T-cell (primary cell): ENCODE measurements around the gene CEP192. TPM values are rescaled to one million over a fixed set of nuclear protein-coding genes. Genes with fewer than 3 reads are reported as not detected.
"Not testable (repeated sequence)": the region's sequence is repeated elsewhere in the genome, so short reads cannot be mapped to it uniquely, and the experiment has no call there.

ENCODE experiments used
- ATAC-seq, 4 experiments: fragments of 200-7000 bp in 3 of 4; fragments of 150-1000 bp in 1 of 4; cut with Tn5 transposase; replicated peaks in 1 of 4; 1 replicate in 3 of 4; 2 replicates in 1 of 4; pipeline ENCODE4 v1.10.0; 2021; ENCODE audit warnings: moderate library complexity in 3 of 4, mild to moderate bottlenecking in 2 of 4, moderate number of reproducible peaks in 1 of 4
- CTCF ChIA-PET, 2 donors: fragments of 300-600 bp; sonication (Branson Sonifier 250); formaldehyde crosslinking; loops; one replicate each; lab custom pipeline; 2022; ENCODE audit warnings: antibody characterized with exemption in 2 of 2; lab: Charles Lee
- POLR2A ChIA-PET, 2 donors: fragments of 300-600 bp; sonication (Branson Sonifier 250); formaldehyde crosslinking; loops; one replicate each; lab custom pipeline; 2022; ENCODE audit warnings: antibody characterized with exemption in 2 of 2; lab: Charles Lee
- DNase-seq, 35 experiments: peaks; one replicate each; pipeline versions ENCODE4 v3.0.0 to v3.0.0-alpha.2; 2013 to 2023
- H3K27ac ChIP-seq: one replicate; pipeline ENCODE4 v1.5.1; 2013; ENCODE audit warnings: low read length
- H3K27me3 ChIP-seq, 2 experiments: replicated peaks in 1 of 2; 1 replicate in 1 of 2; 2 replicates in 1 of 2; pipeline versions ENCODE4 v1.6.1 to v1.7.0; 2013; ENCODE audit warnings: low read length in 1 of 2, mixed read lengths in 1 of 2; ENCODE audit not compliant: control insufficient read depth in 2 of 2, insufficient read depth in 2 of 2; ENCODE audit errors: extremely low read depth in 1 of 2
- H3K36me3 ChIP-seq, 2 donors: 1 replicate in 1 of 2; 2 replicates in 1 of 2; pipeline versions ENCODE4 v1.6.1 to v1.7.0; 2013; ENCODE audit warnings: low read length in 1 of 2; ENCODE audit not compliant: control insufficient read depth in 2 of 2, insufficient read depth in 1 of 2; ENCODE audit errors: extremely low read depth in 1 of 2
- H3K4me1 ChIP-seq, 2 experiments: 1 replicate in 1 of 2; 2 replicates in 1 of 2; pipeline versions ENCODE4 v1.6.1 to v1.7.0; 2013; ENCODE audit warnings: low read length in 2 of 2, mixed read lengths in 1 of 2; ENCODE audit not compliant: insufficient read depth in 2 of 2, control insufficient read depth in 1 of 2; ENCODE audit errors: extremely low read depth in 1 of 2
- H3K4me3 ChIP-seq, 2 donors: 1 replicate in 1 of 2; 2 replicates in 1 of 2; pipeline versions ENCODE4 v1.5.1 to v1.7.0; 2013; ENCODE audit warnings: mild to moderate bottlenecking in 2 of 2, low read length in 1 of 2, moderate library complexity in 1 of 2; ENCODE audit not compliant: control insufficient read depth in 1 of 2; ENCODE audit errors: extremely low read depth in 1 of 2
- H3K9me3 ChIP-seq: 2 replicates; pipeline ENCODE4 v1.7.0; 2013
- H3K27ac Mint-ChIP-seq, 2 donors: one replicate each; pipeline ENCODE4 v1.8.0; 2020 to 2021; ENCODE audit warnings: mild to moderate bottlenecking in 2 of 2, mixed read lengths in 2 of 2
- H3K27me3 Mint-ChIP-seq, 2 donors: one replicate each; pipeline ENCODE4 v1.8.0; 2021 to 2022; ENCODE audit warnings: mixed read lengths in 2 of 2
- H3K36me3 Mint-ChIP-seq: one replicate; pipeline ENCODE4 v1.8.0; 2021; ENCODE audit warnings: mixed read lengths
- H3K4me1 Mint-ChIP-seq, 3 donors: one replicate each; pipeline ENCODE4 v1.8.0; 2020 to 2022; ENCODE audit warnings: mixed read lengths in 3 of 3, mild to moderate bottlenecking in 1 of 3
- H3K4me3 Mint-ChIP-seq, 3 donors: one replicate each; pipeline ENCODE4 v1.8.0; 2020 to 2022; ENCODE audit warnings: mild to moderate bottlenecking in 3 of 3, mixed read lengths in 3 of 3, moderate library complexity in 3 of 3
- H3K9me3 Mint-ChIP-seq, 3 donors: one replicate each; pipeline ENCODE4 v1.8.0; 2020 to 2022; ENCODE audit warnings: mixed read lengths in 3 of 3
- WGBS: methylation state at CpG from one replicate; pipeline ENCODE4 v1.1.5; 2013; ENCODE audit warnings: missing lambda C conversion rate; ENCODE audit not compliant: insufficient coverage; 5-methylcytosine and 5-hydroxymethylcytosine counted together
- total RNA-seq, 35 experiments: library from RNA in 6 of 35; stranded (reverse) in 6 of 35; fragments of 120-200 nt in 1 of 35; gene quantifications; one replicate each; pipeline versions ENCODE4 v1.2.1 to v1.2.4 and lab custom pipeline; 2013 to 2026

Gene CEP192
- total RNA-seq, 5 donors from 2014 or later (not counting 1 experiment from before 2014, with no cell fraction given): 28.9 to 37.2 (median 32.9) TPM

- H3K27ac ChIP-seq, H3K4me3 Mint-ChIP-seq, POLR2A ChIA-PET, H3K4me1 Mint-ChIP-seq, H3K9me3 Mint-ChIP-seq, H3K9me3 ChIP-seq, H3K4me3 ChIP-seq, CTCF ChIA-PET, DNase-seq, H3K27me3 Mint-ChIP-seq, ATAC-seq, H3K4me1 ChIP-seq, H3K27me3 ChIP-seq, H3K27ac Mint-ChIP-seq: not testable (repeated sequence)
- H3K36me3 Mint-ChIP-seq: peaks cover 35% of the 10 kb centered on the region
- peaks cover 22 to 35% of the 10 kb centered on the region in 2 donors for H3K36me3 ChIP-seq
- WGBS: no CpG with 5 or more reads among the region's 34 CpGs
Observed at GRCh38 chr18:12980065-12980464, 11.1 kb upstream of the CEP192 start.

GRCh38 chr18:12989397-12990122 is 1.6 kb upstream of the CEP192 start:
- ChIA-PET POLR2A (no interaction called here), CTCF (interaction anchor here (0.5 to 0.6 kb wide), 2 partner anchors 41 to 321 kb away, joined by 3 to 6 read pairs; no protein-coding TSS in a partner anchor)
- peak overlapping the region; percentile 93 to 100 (median 94) for H3K4me3 Mint-ChIP-seq
- no peaks in the 10 kb centered on the region for H3K27me3 Mint-ChIP-seq
- ATAC-seq (no peak), DNase-seq (no peak)
- Histone ChIP-seq H3K4me3 (no peak overlapping the region), H3K9me3 (no peaks in the 10 kb centered on the region), H3K27ac (no peak overlapping the region), H3K36me3 (peaks cover 0 to 3% of the 10 kb centered on the region in 2 donors), H3K27me3 (no peaks in the 10 kb centered on the region), H3K4me1 (peaks cover 14 to 21% of the 10 kb centered on the region in 2 experiments)
- peaks cover 14 to 19% (median 16%) of the 10 kb centered on the region in 3 donors for H3K4me1 Mint-ChIP-seq
- peak overlapping the region; percentile 53 to 93 for H3K27ac Mint-ChIP-seq
- H3K36me3 Mint-ChIP-seq: peaks cover 5% of the 10 kb centered on the region
- 94% methylated on average over 6 of the region's 8 CpGs for WGBS
- H3K9me3 Mint-ChIP-seq: no peaks in the 10 kb centered on the region

- H3K4me3 ChIP-seq: peak overlapping the region in 1 of 2 donors; percentile 99
- peak overlapping the region; percentile 85 to 93 for H3K27ac Mint-ChIP-seq
- no peak overlapping the region for H3K27ac ChIP-seq
- H3K4me3 Mint-ChIP-seq: peak overlapping the region; percentile 93 to 100 (median 94)
- peak in 17 of 35 experiments; percentile 4 to 51 (median 20) for DNase-seq
- CTCF ChIA-PET: interaction anchor here in 1 of 2 donors (0.6 kb wide), 1 partner anchor 42 kb away, joined by 6 read pairs; no protein-coding TSS in a partner anchor
- H3K9me3 ChIP-seq: no peaks in the 10 kb centered on the region
- 0% methylated on average over 2 of the region's 2 CpGs for WGBS
- peaks cover 2% of the 10 kb centered on the region for H3K36me3 Mint-ChIP-seq
- peaks cover 0 to 1% of the 10 kb centered on the region in 2 donors for H3K36me3 ChIP-seq
- POLR2A ChIA-PET: interaction anchor here in 1 of 2 donors (0.7 kb wide), 1 partner anchor 13 kb away, joined by 9 read pairs; no protein-coding TSS in a partner anchor
- ATAC-seq: no peak
- H3K27me3 ChIP-seq: no peaks in the 10 kb centered on the region
- H3K9me3 Mint-ChIP-seq: no peaks in the 10 kb centered on the region
- H3K27me3 Mint-ChIP-seq: no peaks in the 10 kb centered on the region
- H3K4me1 ChIP-seq: peaks cover 14 to 21% of the 10 kb centered on the region in 2 experiments
- peaks cover 14 to 19% (median 16%) of the 10 kb centered on the region in 3 donors for H3K4me1 Mint-ChIP-seq
Observed at GRCh38 chr18:12990123-12990475, 1.1 kb upstream of the CEP192 start.

- H3K27me3 Mint-ChIP-seq: no peaks in the 10 kb centered on the region
- peaks cover 14 to 21% of the 10 kb centered on the region in 2 experiments for H3K4me1 ChIP-seq
- H3K4me1 Mint-ChIP-seq: peaks cover 14 to 19% (median 16%) of the 10 kb centered on the region in 3 donors
- no peaks in the 10 kb centered on the region for H3K36me3 Mint-ChIP-seq
- peak overlapping the region; percentile 85 to 93 for H3K27ac Mint-ChIP-seq
- WGBS: 2% methylated on average over 9 of the region's 11 CpGs
- peak overlapping the region; percentile 93 to 100 (median 94) for H3K4me3 Mint-ChIP-seq
- H3K9me3 Mint-ChIP-seq: no peaks in the 10 kb centered on the region
- DNase-seq (no peak), ATAC-seq (peak in 1 of 4 experiments; percentile 1)
- H3K9me3 ChIP-seq: no peaks in the 10 kb centered on the region
- POLR2A ChIA-PET: interaction anchor here (0.5 to 1.5 kb wide), 10 partner anchors 14 to 1141 kb away, joined by 3 to 16 read pairs (median 6); partner anchors contain the start of genes AFG3L2 (in 1 of the 2) and PTPN2 (in 1 of the 2)
- H3K27ac ChIP-seq: peak overlapping the region; percentile 3
- H3K4me3 ChIP-seq: peak overlapping the region; percentile 62 to 99
- CTCF ChIA-PET: interaction anchor here (0.6 to 1.1 kb wide), 11 partner anchors 9 to 736 kb away, joined by 3 to 10 read pairs (median 3); partner anchors contain the start of genes FAM210A (in 1 of the 2), PTPN2 (in 1 of the 2), RNMT (in 1 of the 2) and SEH1L (in 1 of the 2)
- no peaks in the 10 kb centered on the region for H3K36me3 ChIP-seq
- no peaks in the 10 kb centered on the region for H3K27me3 ChIP-seq
Observed at GRCh38 chr18:12990641-12990966, 558 bp upstream of the CEP192 start.

- no peak for ATAC-seq
- Histone ChIP-seq H3K36me3 (no peaks in the 10 kb centered on the region), H3K4me3 (peak overlapping the region; percentile 62 to 99), H3K4me1 (peaks cover 14 to 28% of the 10 kb centered on the region in 2 experiments), H3K27ac (peak overlapping the region; percentile 55), H3K27me3 (no peaks in the 10 kb centered on the region), H3K9me3 (no peaks in the 10 kb centered on the region)
- Mint-ChIP-seq H3K27me3 (no peaks in the 10 kb centered on the region), H3K36me3 (no peaks in the 10 kb centered on the region), H3K4me1 (peaks cover 14 to 19% (median 16%) of the 10 kb centered on the region in 3 donors), H3K4me3 (peak overlapping the region; percentile 93 to 100 (median 94)), H3K27ac (peak overlapping the region; percentile 88 to 92), H3K9me3 (no peaks in the 10 kb centered on the region)
- ChIA-PET CTCF (no interaction called here), POLR2A (interaction anchor here in 1 of 2 donors (1.5 kb wide), 2 partner anchors 43 to 615 kb away, joined by 9 to 14 read pairs; partner anchors contain the start of gene AFG3L2)
- no peak for DNase-seq
- 10% methylated on average over 2 of the region's 7 CpGs for WGBS
Observed at GRCh38 chr18:12991821-12992179, 638 bp downstream of the CEP192 start.

- ChIA-PET POLR2A (no interaction called here), CTCF (no interaction called here)
- peaks cover 14 to 32% of the 10 kb centered on the region in 2 experiments for H3K4me1 ChIP-seq
- no peaks in the 10 kb centered on the region for H3K9me3 ChIP-seq
- H3K4me3 Mint-ChIP-seq: peak overlapping the region in 2 of 3 donors; percentile 11 to 93
- no peak for DNase-seq
- H3K36me3 Mint-ChIP-seq: no peaks in the 10 kb centered on the region
- H3K36me3 ChIP-seq: no peaks in the 10 kb centered on the region
- H3K27ac ChIP-seq: no peak overlapping the region
- no peak overlapping the region for H3K27ac Mint-ChIP-seq
- 100% methylated on average over 1 of the region's 2 CpGs for WGBS
- no peak for ATAC-seq
- H3K9me3 Mint-ChIP-seq: no peaks in the 10 kb centered on the region
- no peaks in the 10 kb centered on the region for H3K27me3 Mint-ChIP-seq
- peaks cover 20 to 24% (median 23%) of the 10 kb centered on the region in 3 donors for H3K4me1 Mint-ChIP-seq
- no peak overlapping the region for H3K4me3 ChIP-seq
- H3K27me3 ChIP-seq: no peaks in the 10 kb centered on the region
Observed at GRCh38 chr18:12993439-12993838, 2.3 kb downstream of the CEP192 start.
